Calu3 (cell line): ENCODE data around the gene ARID1B. TPM values are rescaled to one million over a fixed set of nuclear protein-coding genes. Genes with fewer than 3 reads are reported as not detected.

Source experiments
- BruUV-seq: library from RNA; stranded (reverse); fragments of 400-500 nt; replicated peaks from 2 replicates; lab custom pipeline; 2021; lab: Mats Ljungman, UMichigan
- CTCF ChIA-PET: fragments of 300-600 bp; sonication (Branson Sonifier 250); formaldehyde crosslinking; loops from one replicate; lab custom pipeline; 2022; ENCODE audit warnings: antibody characterized with exemption; lab: Charles Lee
- DNase-seq: peaks from one replicate; pipeline ENCODE4 v3.0.0; 2022
- H3K27ac Mint-ChIP-seq: one replicate; pipeline ENCODE4 v1.8.0; 2022; ENCODE audit warnings: mixed read lengths; ENCODE audit not compliant: unreplicated experiment
- H3K27me3 Mint-ChIP-seq: one replicate; pipeline ENCODE4 v1.8.0; 2022; ENCODE audit warnings: mixed read lengths; ENCODE audit not compliant: unreplicated experiment
- H3K36me3 Mint-ChIP-seq: one replicate; pipeline ENCODE4 v1.8.0; 2022; ENCODE audit warnings: mild to moderate bottlenecking, moderate library complexity, mixed read lengths; ENCODE audit not compliant: insufficient read depth, unreplicated experiment
- H3K4me1 Mint-ChIP-seq: one replicate; pipeline ENCODE4 v1.8.0; 2022; ENCODE audit warnings: mild to moderate bottlenecking, low read depth, mixed read lengths; ENCODE audit not compliant: unreplicated experiment
- H3K4me3 Mint-ChIP-seq: one replicate; pipeline ENCODE4 v1.8.0; 2022; ENCODE audit warnings: mild to moderate bottlenecking, low read depth, moderate library complexity, mixed read lengths; ENCODE audit not compliant: unreplicated experiment
- H3K9me3 Mint-ChIP-seq: one replicate; pipeline ENCODE4 v1.8.0; 2022; ENCODE audit warnings: low read depth, mixed read lengths; ENCODE audit not compliant: unreplicated experiment
- CTCF ChIP-seq: fragments of 200-600 bp; IDR thresholded peaks from one replicate; pipeline ENCODE4 v1.8.0; 2022; ENCODE audit warnings: antibody characterized with exemption; ENCODE audit not compliant: unreplicated experiment
- intact Hi-C: fragments of 100-400 bp; cut with micrococcal nuclease; formaldehyde crosslinking; loops from one replicate; pipeline ENCODE4 v1.10.0; 2022; ENCODE audit not compliant: unreplicated experiment
- total RNA-seq: library from RNA; stranded (reverse); gene quantifications from 2 replicates; pipeline ENCODE4 v1.2.3, GENCODE V29; 2022

Gene ARID1B
- total RNA-seq, 1 experiment from 2014 or later, result 53.5 TPM

- H3K36me3 Mint-ChIP-seq, result peaks cover 7% of the 10 kb centered on the region
- peaks cover 50% of the 10 kb centered on the region for H3K4me1 Mint-ChIP-seq
- H3K27me3 Mint-ChIP-seq, result no peaks in the 10 kb centered on the region
Observed at GRCh38 chr6:156883497-156884252, 106.5 kb downstream of the ARID1B start.

GRCh38 chr6:156884306-156884705 is 107.1 kb downstream of the ARID1B start:
- intact Hi-C loops, result loop anchor here (1.0 kb wide), 1 partner anchor 104 kb away; no protein-coding TSS in a partner anchor
- TF ChIP-seq CTCF, result no peak
- Mint-ChIP-seq H3K4me3 (peak overlapping the region; percentile 65), H3K9me3 (no peaks in the 10 kb centered on the region), H3K27ac (peak overlapping the region; percentile 30), H3K27me3 (no peaks in the 10 kb centered on the region), H3K4me1 (peaks cover 50% of the 10 kb centered on the region), H3K36me3 (peaks cover 7% of the 10 kb centered on the region)
- CTCF ChIA-PET, result interaction anchor here (0.9 kb wide), 1 partner anchor 104 kb away, joined by 3 read pairs; no protein-coding TSS in a partner anchor
- BruUV-seq, result no TSS peak
- peak; percentile 11 for DNase-seq

More at GRCh38 chr6:156883497-156884252, 106.5 kb downstream of the ARID1B start:
- TF ChIP-seq CTCF, result no peak
- peak overlapping the region; percentile 84 for H3K27ac Mint-ChIP-seq
- H3K4me3 Mint-ChIP-seq, result peak overlapping the region; percentile 65
- intact Hi-C loops, result loop anchor here (1.0 kb wide), 1 partner anchor 103 kb away; no protein-coding TSS in a partner anchor
- CTCF ChIA-PET, result no interaction called here
- DNase-seq, result peak; percentile 35
- BruUV-seq, result TSS peak; percentile 31
- H3K9me3 Mint-ChIP-seq, result no peaks in the 10 kb centered on the region

GRCh38 chr6:156885562-156885961 is 108.4 kb downstream of the ARID1B start:
- Mint-ChIP-seq H3K27me3 (no peaks in the 10 kb centered on the region), H3K36me3 (peaks cover 7% of the 10 kb centered on the region), H3K4me1 (peaks cover 50% of the 10 kb centered on the region), H3K27ac (no peak overlapping the region), H3K9me3 (no peaks in the 10 kb centered on the region), H3K4me3 (peak overlapping the region; percentile 67)
- DNase-seq, result no peak
- no TSS peak for BruUV-seq
- TF ChIP-seq CTCF, result no peak
- CTCF ChIA-PET, result no interaction called here
- intact Hi-C loops, result loop anchor here (5.0 kb wide), 1 partner anchor 47 kb away; no protein-coding TSS in a partner anchor

- TF ChIP-seq CTCF, result no peak
- CTCF ChIA-PET, result interaction anchor here (0.6 kb wide), 2 partner anchors 101 to 229 kb away, joined by 3 read pairs; no protein-coding TSS in a partner anchor
- peaks cover 50% of the 10 kb centered on the region for H3K4me1 Mint-ChIP-seq
Observed at GRCh38 chr6:156886409-156886808, 109.2 kb downstream of the ARID1B start.

More at GRCh38 chr6:156886409-156886808, 109.2 kb downstream of the ARID1B start:
- Mint-ChIP-seq H3K4me3 (peak overlapping the region; percentile 67), H3K36me3 (peaks cover 7% of the 10 kb centered on the region), H3K9me3 (no peaks in the 10 kb centered on the region), H3K27ac (peak overlapping the region; percentile 92), H3K27me3 (no peaks in the 10 kb centered on the region)
- DNase-seq, result peak; percentile 64
- intact Hi-C loops, result loop anchor here (5.0 kb wide), 1 partner anchor 46 kb away; no protein-coding TSS in a partner anchor
- no TSS peak for BruUV-seq
